ENCODE results near the gene TMPRSS2.

DNA sequence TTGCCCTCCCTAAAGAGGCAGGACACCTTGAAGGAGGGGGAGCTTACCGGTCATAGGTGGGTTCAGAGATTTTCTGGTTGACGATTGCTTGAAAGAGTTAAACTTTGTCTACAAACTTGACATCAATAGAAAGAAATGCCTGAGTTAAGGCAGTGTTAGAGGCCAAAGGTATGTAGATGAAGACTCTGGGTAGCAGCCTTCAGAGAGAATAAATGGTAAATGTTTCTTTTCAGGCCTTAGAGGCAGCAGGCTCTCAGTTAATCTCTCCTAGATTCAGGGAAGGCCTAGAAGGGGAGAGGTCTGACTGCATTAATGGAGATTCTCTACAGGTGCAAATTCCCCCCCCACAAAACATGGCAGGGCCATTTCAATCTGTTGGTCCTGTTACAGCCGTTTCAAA lies 54.2 kb downstream of the TMPRSS2 start:
- TF ChIP-seq CTCF (IDR thresholded peaks at IDR 0.05): no peak
- TF ChIP-seq POLR2A (IDR thresholded peaks at IDR 0.05): no peak
